ENCODE data around the gene MAMDC2.

MAMDC2 gene

GRCh38 chr9:70121818-70122436, 78.3 kb downstream of the MAMDC2 start:
- H3K4me3 ChIP-seq = no peak overlapping the region
- H3K27ac ChIP-seq = peak overlapping the region in 7 of 21 experiments; percentile 7 to 70 (median 48)

GRCh38 chr9:70123695-70124094, 80.0 kb downstream of the MAMDC2 start:
- H3K27ac ChIP-seq = no peak overlapping the region
- H3K4me3 ChIP-seq = no peak overlapping the region

- Histone ChIP-seq H3K27ac (no peak overlapping the region), H3K4me3 (no peak overlapping the region)
These were observed 82.1 kb downstream of the MAMDC2 start for GRCh38 chr9:70125621-70126263.

GRCh38 chr9:70127036-70127435, 83.4 kb downstream of the MAMDC2 start:
- Histone ChIP-seq H3K27ac (no peak overlapping the region), H3K4me3 (no peak overlapping the region)

GRCh38 chr9:70127540-70128416, 84.1 kb downstream of the MAMDC2 start:
- Histone ChIP-seq H3K4me3 (no peak overlapping the region), H3K27ac (no peak overlapping the region)

- peak overlapping the region in 1 of 21 experiments; percentile 14 for H3K27ac ChIP-seq
These were observed 86.6 kb downstream of the MAMDC2 start for GRCh38 chr9:70130266-70130665.

GRCh38 chr9:70131296-70131695, 87.6 kb downstream of the MAMDC2 start:
- H3K27ac ChIP-seq = no peak overlapping the region
- no peak overlapping the region for H3K4me3 ChIP-seq

More at GRCh38 chr9:70130266-70130665, 86.6 kb downstream of the MAMDC2 start:
- H3K4me3 ChIP-seq = no peak overlapping the region

- no peak overlapping the region for H3K4me3 ChIP-seq
- no peak overlapping the region for H3K27ac ChIP-seq
These were observed 89.9 kb downstream of the MAMDC2 start for GRCh38 chr9:70133253-70134208.

GRCh38 chr9:70134360-70134759, 90.7 kb downstream of the MAMDC2 start:
- H3K27ac ChIP-seq = no peak overlapping the region
- no peak overlapping the region for H3K4me3 ChIP-seq

- Histone ChIP-seq H3K27ac (no peak overlapping the region), H3K4me3 (no peak overlapping the region)
These were observed 91.5 kb downstream of the MAMDC2 start for GRCh38 chr9:70135176-70135575.

GRCh38 chr9:70136632-70137031, 93.0 kb downstream of the MAMDC2 start:
- Histone ChIP-seq H3K4me3 (no peak overlapping the region), H3K27ac (no peak overlapping the region)

- H3K27ac ChIP-seq = no peak overlapping the region
- H3K4me3 ChIP-seq = no peak overlapping the region
These were observed 93.9 kb downstream of the MAMDC2 start for GRCh38 chr9:70137577-70137976.

GRCh38 chr9:70142101-70142500, 98.5 kb downstream of the MAMDC2 start:
- no peak overlapping the region for H3K27ac ChIP-seq
- H3K4me3 ChIP-seq = no peak overlapping the region

- Histone ChIP-seq H3K4me3 (no peak overlapping the region), H3K27ac (no peak overlapping the region)
These were observed 99.9 kb downstream of the MAMDC2 start for GRCh38 chr9:70143394-70144130.

GRCh38 chr9:70144131-70144503, 100.5 kb downstream of the MAMDC2 start:
- Histone ChIP-seq H3K27ac (no peak overlapping the region), H3K4me3 (no peak overlapping the region)

- Histone ChIP-seq H3K4me3 (no peak overlapping the region), H3K27ac (no peak overlapping the region)
These were observed 102.3 kb downstream of the MAMDC2 start for GRCh38 chr9:70145981-70146380.

GRCh38 chr9:70147196-70147595, 103.5 kb downstream of the MAMDC2 start:
- no peak overlapping the region for H3K27ac ChIP-seq

GRCh38 chr9:70147651-70148050, 104.0 kb downstream of the MAMDC2 start:
- H3K27ac ChIP-seq = no peak overlapping the region
- no peak overlapping the region for H3K4me3 ChIP-seq

More at GRCh38 chr9:70147196-70147595, 103.5 kb downstream of the MAMDC2 start:
- no peak overlapping the region for H3K4me3 ChIP-seq

- Histone ChIP-seq H3K27ac (no peak overlapping the region), H3K4me3 (no peak overlapping the region)
These were observed 108.7 kb downstream of the MAMDC2 start for GRCh38 chr9:70152350-70152749.
